Fibroblast of lung (primary cell): Measurements from ENCODE around the gene TAS2R43. TPM values are rescaled to one million over a fixed set of nuclear protein-coding genes. Genes with fewer than 3 reads are reported as not detected.

Source experiments
- DNase-seq, 2 donors: peaks; one replicate each; pipeline versions ENCODE4 v3.0.0 to v3.0.0-alpha.2; 2010; ENCODE audit warnings: low read depth in 2 of 2
- H2AFZ ChIP-seq: 2 replicates; pipeline ENCODE4 v1.5.1; 2012; ENCODE audit warnings: low read length, control low read depth, inconsistent platforms
- H3K27ac ChIP-seq: 2 replicates; pipeline ENCODE4 v1.5.1; 2011; ENCODE audit warnings: low read length, control low read depth; ENCODE audit not compliant: insufficient read depth
- H3K27me3 ChIP-seq: 2 replicates; pipeline ENCODE4 v1.5.1; 2011; ENCODE audit warnings: mild to moderate bottlenecking, low read length; ENCODE audit not compliant: control insufficient read depth, insufficient read depth
- H3K36me3 ChIP-seq: 2 replicates; pipeline ENCODE4 v1.5.1; 2011; ENCODE audit warnings: low read length; ENCODE audit not compliant: control insufficient read depth, insufficient read depth
- H3K4me1 ChIP-seq: 2 replicates; pipeline ENCODE4 v1.5.1; 2011; ENCODE audit warnings: low read length; ENCODE audit not compliant: control insufficient read depth, insufficient read depth; ENCODE audit errors: extremely low read depth
- H3K4me2 ChIP-seq: 2 replicates; pipeline ENCODE4 v1.5.1; 2011; ENCODE audit warnings: low read length, control low read depth; ENCODE audit not compliant: insufficient read depth; ENCODE audit errors: extremely low read depth
- H3K4me3 ChIP-seq, 4 experiments: fragments of 200-600 bp in 1 of 4; sonication (generic) in 1 of 4; replicated peaks in 1 of 4; 2 replicates each; pipeline ENCODE4 v1.5.1; 2011 to 2016; ENCODE audit warnings: low read length in 4 of 4, low read depth in 3 of 4, mild to moderate bottlenecking in 3 of 4, control low read depth in 2 of 4, inconsistent platforms in 1 of 4, mixed read lengths in 1 of 4; ENCODE audit not compliant: insufficient read depth in 1 of 4; ENCODE audit errors: control extremely low read depth in 1 of 4
- H3K79me2 ChIP-seq: 2 replicates; pipeline ENCODE4 v1.5.1; 2012; ENCODE audit warnings: mild to moderate bottlenecking, low read length, inconsistent platforms; ENCODE audit not compliant: control insufficient read depth, insufficient read depth
- H3K9ac ChIP-seq: 2 replicates; pipeline ENCODE4 v1.5.1; 2011; ENCODE audit warnings: mild to moderate bottlenecking, low read length, control low read depth; ENCODE audit not compliant: insufficient read depth
- H3K9me3 ChIP-seq: 2 replicates; pipeline ENCODE4 v1.5.1; 2012; ENCODE audit warnings: low read depth, low read length; ENCODE audit not compliant: control insufficient read depth, insufficient read depth
- H4K20me1 ChIP-seq: 2 replicates; pipeline ENCODE4 v1.5.1; 2011; ENCODE audit warnings: low read length; ENCODE audit not compliant: control insufficient read depth, insufficient read depth; ENCODE audit errors: extremely low read depth
- EZH2 ChIP-seq: IDR thresholded peaks from 2 replicates; pipeline ENCODE4 v1.5.1; 2012; ENCODE audit warnings: low read length, control low read depth, mild to moderate bottlenecking; ENCODE audit errors: missing control alignments
- polyA plus RNA-seq, 2 donors: library from polyadenylated mRNA; depleted of rRNA in 1 of 2; stranded (reverse) in 1 of 2; unstranded in 1 of 2; fragments of >200 nt; gene quantifications; 2 replicates each; pipeline ENCODE4 v1.2.1, GENCODE V29; 2011 to 2012; ENCODE audit warnings: missing spikeins in 1 of 2
- total RNA-seq: library from RNA; depleted of rRNA; stranded (reverse); fragments of >200 nt; gene quantifications from 2 replicates; pipeline ENCODE4 v1.2.1, GENCODE V29; 2014
- TF ChIP-seq, protein P1 (sequence below), 2 donors: IDR thresholded peaks in 1 of 2; conservative IDR thresholded peaks in 1 of 2; 1 replicate in 1 of 2; 2 replicates in 1 of 2; pipeline ENCODE4 v1.5.1; 2011 to 2012; ENCODE audit warnings: low read length in 2 of 2, control low read depth in 1 of 2, inconsistent platforms in 1 of 2, low read depth in 1 of 2, mild to moderate bottlenecking in 1 of 2

Gene TAS2R43
- total and polyA plus RNA-seq, 2 donors (not counting 1 experiment from before 2014, with no cell fraction given) = 0.99 TPM; not detected in 1

DNA sequence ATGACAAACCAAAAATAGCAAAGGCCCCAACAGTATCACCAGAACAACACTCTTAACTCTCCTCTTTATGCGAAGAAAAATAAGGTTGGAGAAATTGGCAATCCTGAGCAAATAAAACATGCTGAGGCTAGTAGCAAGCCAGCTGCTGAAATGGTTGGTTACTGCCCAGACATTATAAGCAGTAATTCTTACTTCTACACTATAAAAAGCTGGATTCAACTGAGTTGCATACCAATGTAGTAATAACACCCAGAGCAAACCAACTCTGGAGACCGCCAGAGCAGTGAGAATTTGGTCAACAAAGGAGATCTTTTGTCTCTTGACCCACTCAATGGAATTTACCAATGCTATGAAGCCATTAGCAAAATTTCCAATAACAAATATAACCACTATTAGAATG lies 41.7 kb upstream of the TAS2R43 start:
- Histone ChIP-seq H3K9ac (no peak overlapping the region), H2AFZ (no peak overlapping the region), H3K4me1 (no peaks in the 10 kb centered on the region), H3K79me2 (peaks cover 7% of the 10 kb centered on the region), H3K27me3 (no peaks in the 10 kb centered on the region), H3K27ac (no peak overlapping the region), H4K20me1 (no peaks in the 10 kb centered on the region), H3K9me3 (no peaks in the 10 kb centered on the region), H3K36me3 (no peaks in the 10 kb centered on the region), H3K4me2 (no peak overlapping the region), H3K4me3 (no peak overlapping the region)
- TF ChIP-seq, protein P1, sequence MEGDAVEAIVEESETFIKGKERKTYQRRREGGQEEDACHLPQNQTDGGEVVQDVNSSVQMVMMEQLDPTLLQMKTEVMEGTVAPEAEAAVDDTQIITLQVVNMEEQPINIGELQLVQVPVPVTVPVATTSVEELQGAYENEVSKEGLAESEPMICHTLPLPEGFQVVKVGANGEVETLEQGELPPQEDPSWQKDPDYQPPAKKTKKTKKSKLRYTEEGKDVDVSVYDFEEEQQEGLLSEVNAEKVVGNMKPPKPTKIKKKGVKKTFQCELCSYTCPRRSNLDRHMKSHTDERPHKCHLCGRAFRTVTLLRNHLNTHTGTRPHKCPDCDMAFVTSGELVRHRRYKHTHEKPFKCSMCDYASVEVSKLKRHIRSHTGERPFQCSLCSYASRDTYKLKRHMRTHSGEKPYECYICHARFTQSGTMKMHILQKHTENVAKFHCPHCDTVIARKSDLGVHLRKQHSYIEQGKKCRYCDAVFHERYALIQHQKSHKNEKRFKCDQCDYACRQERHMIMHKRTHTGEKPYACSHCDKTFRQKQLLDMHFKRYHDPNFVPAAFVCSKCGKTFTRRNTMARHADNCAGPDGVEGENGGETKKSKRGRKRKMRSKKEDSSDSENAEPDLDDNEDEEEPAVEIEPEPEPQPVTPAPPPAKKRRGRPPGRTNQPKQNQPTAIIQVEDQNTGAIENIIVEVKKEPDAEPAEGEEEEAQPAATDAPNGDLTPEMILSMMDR (conservative IDR thresholded peaks at IDR 0.05 in 1 of 2, IDR thresholded peaks at IDR 0.05 in 1 of 2; ENCODE audit: low read depth in 1 of 2, low read length in 2 of 2) = no peak
- no peak for TF ChIP-seq EZH2
- no peak for DNase-seq

DNA sequence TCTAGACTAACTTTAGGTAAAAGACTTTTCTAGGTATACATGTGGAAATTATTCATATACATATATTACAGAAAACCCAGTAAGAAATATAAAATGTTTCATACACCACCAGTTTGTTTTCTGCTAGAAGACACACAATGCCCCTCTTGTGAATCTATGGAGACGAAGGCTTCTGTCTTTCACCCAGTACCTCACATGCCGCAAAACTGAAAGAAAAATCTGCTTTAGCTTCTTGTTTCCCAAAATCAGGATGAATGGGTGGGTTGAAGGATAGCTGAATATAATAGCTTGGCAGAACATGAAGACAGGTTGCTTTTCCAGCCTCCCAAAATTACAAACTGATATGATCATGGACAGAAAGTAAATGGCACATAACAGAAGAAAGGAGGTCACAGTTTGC lies 41.0 kb upstream of the TAS2R43 start:
- H3K79me2 ChIP-seq = peaks cover 7% of the 10 kb centered on the region

DNA sequence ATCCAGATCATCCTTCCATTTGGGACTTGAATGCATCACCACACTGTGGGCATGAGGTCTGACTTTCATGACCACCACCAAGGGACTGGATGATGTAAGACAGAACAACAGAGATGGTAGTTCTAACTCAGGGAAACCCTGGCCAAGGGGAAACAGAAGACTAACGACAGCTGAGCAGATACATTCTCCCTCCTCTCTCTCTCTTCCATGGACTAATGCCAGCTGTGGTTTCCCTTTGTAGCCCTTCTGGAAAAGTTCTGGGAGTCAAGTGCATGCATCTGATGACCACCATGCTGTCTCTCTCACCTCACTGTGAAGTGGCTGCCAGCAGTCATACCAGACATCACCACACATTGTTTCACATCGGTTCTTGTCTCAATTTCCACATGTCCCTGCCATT lies 38.9 kb upstream of the TAS2R43 start:
- no peaks in the 10 kb centered on the region for H4K20me1 ChIP-seq

More for the DNA sequence above, 41.0 kb upstream of the TAS2R43 start:
- Histone ChIP-seq H2AFZ (no peak overlapping the region), H3K9ac (no peak overlapping the region), H3K4me2 (no peak overlapping the region), H3K36me3 (no peaks in the 10 kb centered on the region), H3K9me3 (no peaks in the 10 kb centered on the region), H3K27ac (no peak overlapping the region), H3K27me3 (no peaks in the 10 kb centered on the region), H4K20me1 (no peaks in the 10 kb centered on the region), H3K4me1 (no peaks in the 10 kb centered on the region), H3K4me3 (no peak overlapping the region)
- DNase-seq = no peak
- TF ChIP-seq EZH2 = no peak
- TF ChIP-seq, protein P1 (conservative IDR thresholded peaks at IDR 0.05 in 1 of 2, IDR thresholded peaks at IDR 0.05 in 1 of 2; ENCODE audit: low read depth in 1 of 2, low read length in 2 of 2) = no peak

More for the DNA sequence above, 38.9 kb upstream of the TAS2R43 start:
- Histone ChIP-seq H3K36me3 (no peaks in the 10 kb centered on the region), H3K79me2 (peaks cover 7% of the 10 kb centered on the region), H3K9me3 (no peaks in the 10 kb centered on the region), H3K4me2 (no peak overlapping the region), H2AFZ (no peak overlapping the region), H3K27ac (no peak overlapping the region), H3K4me1 (no peaks in the 10 kb centered on the region), H3K9ac (no peak overlapping the region), H3K4me3 (no peak overlapping the region), H3K27me3 (no peaks in the 10 kb centered on the region)
- DNase-seq = peak in 1 of 2 donors; percentile 13
- TF ChIP-seq, protein P1 (conservative IDR thresholded peaks at IDR 0.05 in 1 of 2, IDR thresholded peaks at IDR 0.05 in 1 of 2; ENCODE audit: low read depth in 1 of 2, low read length in 2 of 2) = no peak
- TF ChIP-seq EZH2 = no peak
